ENCODE results near the gene FOXJ3. TPM values are rescaled to one million over a fixed set of nuclear protein-coding genes. Genes with fewer than 3 reads are reported as not detected.

The FOXJ3 gene
- total RNA-seq, 6 donors from 2014 or later = 21.6 to 81.4 (median 39.3) TPM

- 89 to 97% methylated on average over 10 of the region's 10 CpGs for WGBS, 2 donors
- H3K9me3 ChIP-seq = no peaks in the 10 kb centered on the region
- H3K4me3 ChIP-seq = no peak overlapping the region
- H3K4me1 ChIP-seq = peaks cover 13 to 32% (median 25%) of the 10 kb centered on the region in 4 donors
- no peak for DNase-seq
- no peaks in the 10 kb centered on the region for H3K36me3 ChIP-seq
- TF ChIP-seq POLR2A (IDR thresholded peaks at IDR 0.05) (no peak), EP300 (IDR thresholded peaks at IDR 0.05) (no peak), POLR2AphosphoS5 (IDR thresholded peaks at IDR 0.05) (no peak), CTCF (IDR thresholded peaks at IDR 0.05) (no peak)
- no peak for ATAC-seq (ENCODE audit: low FRiP score in 2 of 2)
- H3K27me3 ChIP-seq = no peaks in the 10 kb centered on the region
- H3K27ac ChIP-seq = no peak overlapping the region
These were observed 4.8 kb downstream of the FOXJ3 start for GRCh38 chr1:42330215-42330614.

- ATAC-seq (ENCODE audit: low FRiP score in 2 of 2) (no peak), DNase-seq (no peak)
- Histone ChIP-seq H3K4me1 (peaks cover 17 to 32% (median 26%) of the 10 kb centered on the region in 4 donors), H3K9me3 (no peaks in the 10 kb centered on the region), H3K27ac (no peak overlapping the region), H3K4me3 (no peak overlapping the region), H3K27me3 (no peaks in the 10 kb centered on the region), H3K36me3 (no peaks in the 10 kb centered on the region)
- WGBS, 2 donors = 92% methylated on average over 4 of the region's 4 CpGs
- no peak for TF ChIP-seq EP300 (IDR thresholded peaks at IDR 0.05)
- no peak for TF ChIP-seq CTCF (IDR thresholded peaks at IDR 0.05)
- TF ChIP-seq POLR2A (IDR thresholded peaks at IDR 0.05) = no peak
- TF ChIP-seq POLR2AphosphoS5 (IDR thresholded peaks at IDR 0.05) = no peak
These were observed 6.0 kb downstream of the FOXJ3 start for GRCh38 chr1:42328916-42329496.

DNA sequence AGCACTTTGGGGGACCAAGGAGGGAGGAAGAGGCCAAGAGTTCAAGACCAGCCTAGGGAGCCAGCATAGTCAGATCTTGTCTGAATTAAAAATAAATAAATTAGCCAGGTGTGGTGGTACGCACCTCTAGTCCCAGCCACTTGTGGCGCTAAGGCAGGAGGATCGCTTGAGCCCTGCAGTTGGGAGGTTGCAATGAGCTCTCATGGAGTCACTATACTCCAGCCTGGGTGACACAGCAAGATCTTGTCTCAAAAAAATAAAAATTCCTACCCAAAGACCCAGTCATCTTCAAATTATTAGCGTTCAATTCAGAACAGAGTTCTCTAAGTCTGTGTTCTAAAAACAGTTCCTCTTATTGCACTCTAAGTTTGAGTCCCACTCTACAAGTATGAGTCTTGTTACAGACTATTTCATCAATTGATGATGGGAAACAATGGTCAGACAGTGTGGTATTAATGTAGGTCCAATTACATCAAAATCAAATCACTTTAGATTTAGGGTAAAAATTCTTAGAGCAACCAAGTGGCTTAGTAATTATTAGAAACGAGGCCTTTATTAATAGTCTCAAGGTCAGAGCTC lies 6.9 kb downstream of the FOXJ3 start:
- ATAC-seq (ENCODE audit: low FRiP score in 2 of 2) = no peak
- no peak for DNase-seq
- no peaks in the 10 kb centered on the region for H3K36me3 ChIP-seq
- H3K9me3 ChIP-seq = no peaks in the 10 kb centered on the region
- no peak overlapping the region for H3K4me3 ChIP-seq
- H3K4me1 ChIP-seq = peaks cover 14 to 29% (median 21%) of the 10 kb centered on the region in 4 donors
- WGBS, 2 donors = 93 to 95% methylated on average over 5 of the region's 5 CpGs
- no peak overlapping the region for H3K27ac ChIP-seq
- no peak for TF ChIP-seq POLR2A (IDR thresholded peaks at IDR 0.05)
- no peak for TF ChIP-seq CTCF (IDR thresholded peaks at IDR 0.05)
- TF ChIP-seq POLR2AphosphoS5 (IDR thresholded peaks at IDR 0.05) = no peak
- TF ChIP-seq EP300 (IDR thresholded peaks at IDR 0.05) = no peak
- H3K27me3 ChIP-seq = no peaks in the 10 kb centered on the region

DNA sequence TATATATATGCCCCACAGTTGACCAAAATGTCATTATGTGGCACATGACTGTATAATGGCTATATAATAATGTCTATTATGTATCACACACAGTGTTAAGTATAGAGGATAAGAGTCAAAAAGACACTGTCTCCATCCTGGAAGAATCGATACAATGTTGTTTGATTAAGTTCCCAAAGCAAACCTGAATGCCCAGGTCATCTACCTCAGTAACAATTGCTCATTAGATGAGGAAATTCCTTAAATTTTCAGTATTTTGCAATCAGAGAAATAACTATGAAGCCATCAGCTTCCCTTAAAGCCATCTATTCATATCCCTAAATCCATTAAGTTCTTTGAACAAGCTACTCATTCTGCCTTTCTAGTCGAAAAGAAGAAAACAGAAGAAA lies 10.0 kb downstream of the FOXJ3 start:
- no peak for TF ChIP-seq POLR2A (IDR thresholded peaks at IDR 0.05)
- TF ChIP-seq POLR2AphosphoS5 (IDR thresholded peaks at IDR 0.05) = no peak
- TF ChIP-seq EP300 (IDR thresholded peaks at IDR 0.05) = no peak
- no peak for TF ChIP-seq CTCF (IDR thresholded peaks at IDR 0.05)
- Histone ChIP-seq H3K27me3 (no peaks in the 10 kb centered on the region), H3K36me3 (no peaks in the 10 kb centered on the region), H3K9me3 (no peaks in the 10 kb centered on the region), H3K4me1 (peaks cover 18 to 43% (median 39%) of the 10 kb centered on the region in 4 donors), H3K27ac (no peak overlapping the region), H3K4me3 (no peak overlapping the region)
- ATAC-seq (ENCODE audit: low FRiP score in 2 of 2) (no peak), DNase-seq (no peak)
- 68 to 72% methylated on average over 2 of the region's 2 CpGs for WGBS, 2 donors
